Endometrial microvascular endothelial cells (primary cell): ENCODE measurements around the gene SCAMP2. TPM values are rescaled to one million over a fixed set of nuclear protein-coding genes. Genes with fewer than 3 reads are reported as not detected.

Source experiments
- in situ Hi-C: cut with HindIII; loops from 2 replicates; pipeline ENCODE4 v1.10.0; 2017; ENCODE audit warnings: low sequenced_read_pairs, low pct_unique_long_range_greater_than_20kb; ENCODE audit errors: inconsistent ontology term
- total RNA-seq: library from RNA; depleted of rRNA; stranded (reverse); fragments of >200 nt; gene quantifications from one replicate; pipeline ENCODE4 v1.2.3, GENCODE V29; 2015; ENCODE audit errors: inconsistent ontology term

SCAMP2 gene
- total RNA-seq, 1 donor from 2014 or later: 93.2 TPM

- in situ Hi-C loops: no loop called here
Observed at GRCh38 chr15:74867466-74868038, 5.6 kb downstream of the SCAMP2 start.

DNA sequence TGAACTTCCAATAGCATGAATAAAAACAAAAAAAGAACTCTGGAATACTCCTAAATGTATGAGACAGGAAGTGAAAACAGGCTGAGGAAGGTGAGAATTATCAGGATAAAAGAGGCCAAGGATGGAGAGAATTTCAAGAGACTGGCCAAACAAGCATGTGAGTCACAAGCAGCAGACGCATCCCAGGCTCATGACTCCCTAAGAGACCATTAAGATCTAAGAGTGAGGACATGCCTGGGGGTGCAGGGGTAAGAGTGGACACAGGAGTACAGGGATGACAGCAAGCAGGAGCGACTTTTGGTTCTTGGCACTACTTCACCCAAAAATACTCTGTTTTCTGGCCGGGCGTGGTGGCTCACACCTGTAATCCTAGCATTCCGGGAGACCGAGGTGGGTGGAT lies 7.1 kb downstream of the SCAMP2 start:
- in situ Hi-C loops: no loop called here

GRCh38 chr15:74865316-74865715 lies 7.8 kb downstream of the SCAMP2 start:
- in situ Hi-C loops: no loop called here

DNA sequence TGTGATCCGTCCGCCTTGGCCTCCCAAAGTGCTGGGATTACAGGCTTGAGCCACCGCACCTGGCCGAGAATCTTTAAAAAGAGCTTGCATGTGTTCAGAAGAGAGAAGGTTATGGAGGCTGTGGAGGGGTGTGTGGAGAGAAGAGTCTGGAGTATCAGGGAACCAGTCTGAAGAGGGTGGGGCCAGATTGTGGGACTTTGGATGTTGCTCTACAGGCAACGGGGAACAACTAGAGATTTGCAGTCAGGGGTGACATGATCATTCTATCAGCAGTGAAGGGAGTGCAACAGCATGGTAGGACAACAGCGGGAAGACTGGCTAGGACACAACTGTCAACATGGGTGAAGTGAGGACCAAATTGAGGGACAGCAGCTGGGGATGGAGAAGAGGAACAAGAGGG lies 8.9 kb downstream of the SCAMP2 start:
- in situ Hi-C loops: no loop called here

GRCh38 chr15:74863239-74864056 lies 9.7 kb downstream of the SCAMP2 start:
- in situ Hi-C loops: no loop called here

DNA sequence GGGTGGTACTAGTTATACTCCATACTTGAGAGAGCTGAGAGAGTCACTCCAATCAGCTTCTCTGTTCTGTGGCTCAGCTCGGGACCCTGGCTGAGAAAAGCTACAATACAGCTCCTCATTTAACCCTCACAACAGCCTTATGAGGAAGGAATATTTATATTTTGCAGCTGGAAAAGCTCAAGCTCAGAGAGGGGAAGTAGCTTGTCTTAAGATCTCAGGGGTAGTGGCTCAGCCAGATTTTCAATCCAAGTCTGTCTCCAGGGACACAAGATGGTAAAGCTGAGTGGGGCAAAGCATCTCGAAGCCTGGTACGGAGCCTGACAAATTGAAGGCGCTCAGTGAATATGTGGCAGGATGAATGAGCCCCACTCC lies 14.8 kb downstream of the SCAMP2 start:
- in situ Hi-C loops: no loop called here

GRCh38 chr15:74857671-74858368 lies 15.3 kb downstream of the SCAMP2 start:
- in situ Hi-C loops: no loop called here

- in situ Hi-C loops: no loop called here
Observed at GRCh38 chr15:74857082-74857655, 16.0 kb downstream of the SCAMP2 start.

- in situ Hi-C loops: no loop called here
Observed at GRCh38 chr15:74856537-74856936, 16.6 kb downstream of the SCAMP2 start.

DNA sequence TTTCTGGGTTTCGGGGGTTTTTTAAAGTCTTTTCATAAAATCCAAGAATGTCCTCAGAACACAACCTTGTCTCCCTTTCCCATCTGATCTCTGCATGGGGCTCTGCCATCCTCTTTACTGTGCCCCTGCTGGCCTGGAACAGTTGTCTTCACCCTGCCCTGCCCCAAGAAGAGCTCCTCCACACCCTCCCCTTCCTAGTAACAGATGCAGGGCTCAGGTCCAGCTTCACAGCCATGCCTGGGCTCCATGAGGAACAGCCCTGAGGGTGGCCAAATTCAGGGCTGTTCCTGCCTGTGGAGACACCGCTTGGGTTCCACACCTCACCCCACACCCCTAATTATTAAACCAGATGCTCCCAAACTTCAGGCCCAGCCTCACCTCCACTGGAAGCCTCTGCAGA lies 17.3 kb downstream of the SCAMP2 start:
- in situ Hi-C loops: no loop called here

DNA sequence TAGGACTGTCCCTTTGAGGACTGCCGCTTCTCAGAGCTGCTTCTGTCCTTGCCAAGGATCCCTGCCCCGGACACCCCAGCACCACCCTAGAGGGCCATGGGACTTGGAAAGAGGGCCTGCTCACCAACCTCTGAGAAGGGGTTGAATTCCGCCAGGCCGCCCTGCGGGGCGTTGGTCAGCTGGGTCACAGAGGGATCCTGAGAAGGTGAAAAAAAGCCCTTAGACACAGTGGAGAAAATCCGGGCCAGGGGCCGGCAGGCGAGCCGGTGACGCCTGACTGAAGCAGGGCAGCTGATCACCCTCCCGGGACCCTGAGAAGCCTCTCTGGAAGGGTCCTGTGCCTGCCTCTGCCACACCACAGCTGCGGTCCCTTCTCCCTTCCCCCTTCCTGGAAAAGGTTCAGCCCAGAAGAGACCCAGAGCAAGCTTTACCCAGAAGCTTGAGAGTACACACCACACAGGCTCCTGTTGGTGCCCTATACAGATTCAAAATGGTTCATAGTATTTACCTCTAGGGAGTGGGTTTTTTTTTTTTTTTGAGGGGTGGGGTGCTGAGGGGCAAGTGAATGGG lies 18.6 kb downstream of the SCAMP2 start:
- in situ Hi-C loops: no loop called here

DNA sequence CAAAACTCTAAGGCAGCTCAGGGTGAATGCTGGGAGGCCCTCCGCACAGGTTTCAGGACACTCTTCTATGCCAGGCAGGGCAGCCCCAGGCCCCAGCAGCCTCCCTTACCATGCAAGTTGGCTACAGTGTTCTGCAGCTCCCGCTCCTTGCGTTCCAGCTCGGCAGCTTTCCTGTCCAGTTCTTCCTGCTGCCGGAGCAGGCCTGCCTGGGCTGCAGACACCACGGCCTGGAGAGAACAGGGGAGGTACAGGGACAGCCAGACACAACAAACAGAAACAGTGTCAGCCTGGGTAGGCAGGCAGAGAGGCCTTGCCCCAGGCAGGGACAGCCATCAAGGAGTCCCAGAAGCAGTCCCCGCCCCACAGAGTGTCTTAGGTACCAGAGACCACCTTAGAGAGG lies 21.2 kb downstream of the SCAMP2 start:
- in situ Hi-C loops: no loop called here

DNA sequence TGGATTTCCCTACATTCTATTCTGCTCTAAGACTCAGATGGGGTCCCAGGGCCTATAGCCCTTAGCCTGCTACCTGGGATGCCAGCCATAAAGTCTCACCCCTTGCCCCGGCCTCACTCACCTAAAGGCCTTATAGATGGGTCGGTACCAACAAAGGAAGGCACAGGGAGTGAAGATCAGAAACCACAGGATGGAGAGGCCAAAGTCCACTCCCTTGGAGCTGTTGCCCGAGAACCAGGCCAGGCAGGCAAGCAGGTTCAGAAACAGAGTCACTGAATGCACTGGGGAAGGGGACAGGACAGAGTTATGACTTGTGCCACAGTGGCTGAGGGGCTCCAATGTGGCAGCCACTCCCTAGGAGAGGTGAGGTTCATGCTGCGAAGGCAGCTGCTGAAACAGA lies 22.8 kb downstream of the SCAMP2 start:
- in situ Hi-C loops: no loop called here

GRCh38 chr15:74847432-74847831 lies 25.7 kb downstream of the SCAMP2 start:
- in situ Hi-C loops: no loop called here

DNA sequence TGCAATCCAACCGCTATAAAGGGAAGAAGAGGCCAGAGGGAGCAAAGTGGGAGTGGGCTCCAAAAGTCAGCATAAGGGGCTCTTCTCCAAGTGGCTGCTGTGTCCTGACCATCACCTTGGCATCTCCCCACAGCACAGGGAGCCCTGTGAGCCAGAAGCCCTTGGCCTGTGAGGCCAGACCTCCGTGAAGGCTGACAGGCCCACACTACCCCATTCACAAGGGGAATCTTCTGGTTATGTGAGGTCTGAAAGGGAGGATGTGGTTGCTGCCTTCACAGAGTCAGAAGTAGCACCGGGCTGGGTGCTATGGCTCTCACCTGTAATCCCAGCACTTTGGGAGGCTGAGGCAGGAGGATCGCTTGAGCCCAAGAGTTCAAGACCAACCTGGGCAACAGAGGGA lies 27.6 kb downstream of the SCAMP2 start:
- in situ Hi-C loops: no loop called here

- in situ Hi-C loops: no loop called here
Observed at GRCh38 chr15:74845208-74845568, 28.0 kb downstream of the SCAMP2 start.

DNA sequence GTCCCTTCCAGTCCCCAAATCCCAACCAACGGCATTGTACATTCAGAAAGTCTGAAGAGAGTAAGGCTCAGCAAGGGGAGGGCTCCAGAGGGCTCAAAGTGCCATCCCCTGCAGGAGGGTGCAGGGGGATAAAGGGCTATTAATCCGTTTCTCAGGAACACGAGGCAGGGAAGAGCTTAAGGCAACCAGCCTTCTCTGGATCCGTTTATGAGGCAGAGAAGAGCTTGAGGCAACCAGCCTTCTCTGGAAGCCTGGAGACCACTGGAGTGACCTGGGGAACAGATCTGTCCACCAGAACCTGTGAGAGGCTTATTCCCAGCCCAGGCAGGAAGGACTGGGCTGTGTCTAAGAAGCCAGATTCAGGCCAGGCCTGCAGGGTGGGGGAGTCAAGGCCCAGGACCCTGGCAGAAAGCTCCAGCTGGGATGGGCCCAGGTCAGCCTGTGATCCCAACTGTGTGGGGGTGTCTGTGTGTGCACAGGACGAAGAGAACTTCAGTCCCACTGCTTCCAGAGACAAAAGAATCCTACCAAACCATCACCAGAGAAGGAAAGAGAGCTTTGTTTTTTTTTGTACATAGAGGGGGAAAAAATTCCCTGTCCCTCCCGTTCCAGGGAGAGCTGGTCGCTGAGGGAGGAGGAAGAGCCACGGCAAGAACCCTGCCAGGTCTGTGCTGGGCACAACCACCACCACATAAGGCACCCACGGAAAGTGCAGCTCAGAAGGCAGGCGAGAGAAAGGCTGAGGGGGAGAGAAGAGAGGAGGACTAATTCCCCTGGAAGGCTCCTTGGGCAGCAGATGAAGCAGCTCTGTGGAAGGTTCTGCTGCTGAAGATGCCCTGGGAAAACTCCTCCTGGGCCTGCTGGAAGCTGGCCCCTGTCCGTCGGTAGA lies 28.6 kb downstream of the SCAMP2 start:
- in situ Hi-C loops: no loop called here

DNA sequence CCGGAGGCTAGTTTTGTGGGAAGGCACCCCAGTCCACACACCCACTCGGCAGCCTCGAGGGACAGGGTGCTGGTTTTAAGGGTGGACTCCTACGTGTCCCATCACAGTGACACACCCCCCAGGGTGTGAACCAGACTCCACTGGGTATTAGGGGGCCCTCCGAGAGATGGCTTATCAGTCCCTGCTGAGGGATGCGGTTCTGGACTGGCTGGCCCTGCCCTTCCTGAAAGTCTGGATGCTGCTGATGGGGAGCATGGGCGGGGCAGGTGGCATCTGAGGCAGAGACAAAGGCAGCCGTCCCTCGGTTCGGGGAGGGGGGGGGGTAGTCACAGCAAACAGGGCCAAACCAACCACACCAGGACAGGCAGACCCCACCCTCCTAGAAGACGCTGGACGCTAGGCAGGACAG lies 29.3 kb downstream of the SCAMP2 start:
- in situ Hi-C loops: no loop called here

DNA sequence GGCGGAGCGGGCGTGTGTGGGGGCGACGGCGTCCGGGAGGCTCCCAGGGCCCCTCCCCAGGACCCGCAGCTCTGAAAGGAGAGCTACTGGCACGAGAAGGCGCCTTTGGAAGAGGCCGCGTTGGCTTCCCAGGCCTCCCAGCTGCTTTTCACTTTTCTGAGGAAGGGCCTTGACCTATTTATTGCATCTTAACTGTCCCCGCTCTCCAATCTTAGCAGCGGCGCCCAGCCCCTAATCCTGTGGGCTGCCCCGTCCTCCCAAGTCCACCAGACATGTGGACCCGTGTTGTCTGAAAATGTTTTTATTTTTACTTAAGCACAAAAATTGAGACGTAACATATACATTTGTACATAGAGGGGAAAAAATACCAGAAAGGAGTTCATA lies 29.7 kb downstream of the SCAMP2 start:
- in situ Hi-C loops: no loop called here
